NCI-H82 treated with DMSO at 0.1 percent for 48 hours (cell line): Measurements from ENCODE around the gene FBXO2.
"Not testable (repeated sequence)": the region's sequence is repeated elsewhere in the genome, so short reads cannot be mapped to it uniquely, and the experiment has no call there.

ENCODE experiments used
- DNase-seq: peaks from one replicate; lab custom pipeline; 2025; ENCODE audit not compliant: unreplicated experiment; lab: John Stamatoyannopoulos, UW

Gene FBXO2

DNA sequence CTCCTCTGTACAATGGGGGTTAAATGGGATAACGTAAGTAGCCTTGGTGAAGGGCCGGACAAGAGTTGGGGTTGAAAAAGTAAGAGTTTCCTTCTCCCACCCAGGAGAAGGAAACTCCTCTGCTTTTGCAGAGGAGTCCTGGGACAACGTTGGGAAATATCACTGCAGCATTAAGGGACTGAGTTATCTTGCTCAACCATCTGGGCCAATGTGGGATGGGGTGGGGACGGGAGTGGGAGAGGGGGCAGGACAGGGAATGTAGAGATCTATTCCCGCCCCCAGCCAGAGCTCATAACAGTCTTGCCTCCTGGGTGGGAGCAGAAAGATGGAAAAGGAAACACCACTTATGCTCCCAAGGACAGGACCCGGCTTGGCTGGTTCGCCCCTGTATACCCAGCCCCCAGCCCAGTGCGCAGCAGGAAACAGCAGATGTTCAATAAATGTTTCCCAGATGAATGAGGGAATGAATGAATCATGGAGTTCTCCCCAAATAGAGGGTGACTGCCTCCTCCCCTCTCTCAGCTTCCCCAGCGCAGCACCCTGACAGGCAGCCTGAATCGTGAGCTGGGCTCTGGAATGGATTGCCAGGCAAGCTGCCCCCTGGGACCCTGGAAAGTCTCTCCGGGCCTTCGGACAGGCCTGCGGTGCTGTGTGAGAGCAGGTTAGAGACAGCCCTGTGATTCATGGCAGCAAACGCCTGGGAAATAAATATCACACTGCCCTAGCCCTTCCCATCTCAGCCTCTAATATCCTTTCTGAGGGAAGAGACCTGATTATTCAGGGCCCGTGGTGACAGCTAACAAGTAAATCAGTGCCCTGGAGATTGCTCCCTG is 24.8 kb downstream of the FBXO2 start:
- DNase-seq = peak; percentile 25

DNA sequence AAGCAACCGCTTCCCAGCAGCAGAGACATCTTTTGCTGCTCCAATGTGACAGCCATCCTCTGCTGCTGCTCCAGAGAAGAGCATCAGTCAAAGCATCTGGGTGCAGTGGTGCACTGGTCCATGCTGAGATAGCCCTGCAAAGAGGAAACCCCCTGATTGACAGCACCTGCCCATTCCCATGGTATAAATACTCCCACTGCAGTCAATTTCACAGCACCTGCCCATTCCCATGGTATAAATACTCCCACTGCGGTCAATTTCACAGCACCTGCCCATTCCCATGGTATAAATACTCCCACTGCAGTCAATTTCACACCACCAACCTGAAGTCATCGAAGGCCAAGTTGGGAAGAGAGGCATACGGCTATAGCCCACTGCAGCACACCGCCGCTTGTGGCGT is 25.5 kb downstream of the FBXO2 start:
- DNase-seq = no peak

GRCh38 chr1:11626551-11626950 is 27.7 kb downstream of the FBXO2 start:
- no peak for DNase-seq

DNA sequence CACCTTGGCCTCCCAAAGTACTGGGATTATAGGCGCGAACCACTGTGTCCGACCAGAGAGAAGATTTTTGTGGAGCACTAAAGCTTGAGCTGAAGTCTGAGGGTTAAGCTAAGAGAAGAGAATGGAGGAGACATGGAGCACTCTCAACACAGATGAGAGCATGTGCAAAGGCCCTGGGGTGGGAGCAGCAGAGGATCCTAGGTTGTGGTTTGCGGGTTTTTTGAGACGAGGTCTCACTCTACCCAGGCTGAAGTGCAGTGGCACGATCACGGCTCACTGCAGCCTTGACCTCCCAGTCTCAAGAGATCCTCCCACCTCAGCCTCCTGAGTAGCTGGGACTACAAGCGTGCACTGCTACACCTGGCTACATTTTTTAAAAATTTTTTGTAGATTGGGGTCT is 30.5 kb downstream of the FBXO2 start:
- no peak for DNase-seq

DNA sequence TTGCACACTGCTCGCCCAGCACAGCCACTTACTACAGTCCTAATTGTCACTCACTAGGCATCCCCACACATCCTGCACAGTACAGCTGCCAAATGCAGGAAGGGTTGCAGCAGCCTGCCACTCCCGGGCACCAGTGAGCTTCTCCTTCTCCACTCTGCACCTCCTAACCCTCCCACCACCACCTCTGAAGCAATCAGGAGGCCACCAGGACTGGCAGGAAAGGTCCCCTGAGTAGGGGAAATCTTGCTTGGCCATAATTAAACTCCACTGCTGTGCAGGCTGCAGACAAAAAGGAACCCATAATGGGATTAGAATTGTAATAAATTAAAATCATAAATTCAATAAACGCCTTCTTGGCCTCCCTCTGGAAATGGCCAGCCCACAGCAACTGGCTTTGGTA is 31.8 kb downstream of the FBXO2 start:
- DNase-seq = no peak

GRCh38 chr1:11620924-11621323 is 33.3 kb downstream of the FBXO2 start:
- DNase-seq = no peak

GRCh38 chr1:11620405-11620804 is 33.8 kb downstream of the FBXO2 start:
- no peak for DNase-seq

DNA sequence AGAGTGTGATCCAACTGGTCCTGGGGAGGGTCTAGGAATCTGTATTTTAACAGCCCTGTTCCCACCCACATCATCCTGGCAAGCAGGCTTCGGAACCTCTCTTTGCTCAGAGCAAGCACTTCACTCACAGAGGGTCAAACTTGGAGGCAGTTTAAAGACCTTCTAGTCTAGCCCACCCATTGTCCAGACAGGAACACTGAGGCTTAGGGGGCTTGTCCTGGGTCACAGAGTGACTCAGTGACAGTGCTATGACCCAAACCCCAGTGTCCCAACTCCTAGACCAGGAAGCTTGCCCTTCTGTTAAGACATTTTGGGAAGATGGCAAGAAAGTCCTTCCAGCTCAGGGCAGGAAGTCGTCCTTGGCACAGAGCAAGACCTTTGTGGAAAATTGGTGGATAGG is 36.5 kb downstream of the FBXO2 start:
- DNase-seq = no peak

DNA sequence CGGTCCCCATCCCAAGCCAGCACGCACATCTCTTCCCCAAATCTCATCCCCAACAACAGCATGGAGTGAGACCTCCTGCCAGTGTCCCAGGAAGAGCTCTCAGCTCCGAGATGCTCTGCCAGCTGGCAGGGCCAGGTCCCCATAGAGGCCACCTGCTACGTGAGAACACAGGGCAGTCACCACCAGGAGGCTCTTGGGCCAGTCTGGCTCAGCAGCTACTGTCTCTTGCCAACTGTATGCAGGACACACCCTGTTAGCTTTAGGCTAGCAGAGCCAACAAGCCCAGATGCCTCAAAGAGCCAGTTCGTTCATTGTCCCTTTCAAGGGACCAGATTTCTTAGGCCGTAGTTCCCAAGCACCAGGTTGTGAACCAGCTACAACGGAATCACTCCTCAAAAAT is 36.9 kb downstream of the FBXO2 start:
- DNase-seq = no peak

GRCh38 chr1:11616766-11617165 is 37.5 kb downstream of the FBXO2 start:
- no peak for DNase-seq

GRCh38 chr1:11615090-11615489 is 39.1 kb downstream of the FBXO2 start:
- no peak for DNase-seq

GRCh38 chr1:11613347-11613746 is 40.9 kb downstream of the FBXO2 start:
- DNase-seq = no peak

DNA sequence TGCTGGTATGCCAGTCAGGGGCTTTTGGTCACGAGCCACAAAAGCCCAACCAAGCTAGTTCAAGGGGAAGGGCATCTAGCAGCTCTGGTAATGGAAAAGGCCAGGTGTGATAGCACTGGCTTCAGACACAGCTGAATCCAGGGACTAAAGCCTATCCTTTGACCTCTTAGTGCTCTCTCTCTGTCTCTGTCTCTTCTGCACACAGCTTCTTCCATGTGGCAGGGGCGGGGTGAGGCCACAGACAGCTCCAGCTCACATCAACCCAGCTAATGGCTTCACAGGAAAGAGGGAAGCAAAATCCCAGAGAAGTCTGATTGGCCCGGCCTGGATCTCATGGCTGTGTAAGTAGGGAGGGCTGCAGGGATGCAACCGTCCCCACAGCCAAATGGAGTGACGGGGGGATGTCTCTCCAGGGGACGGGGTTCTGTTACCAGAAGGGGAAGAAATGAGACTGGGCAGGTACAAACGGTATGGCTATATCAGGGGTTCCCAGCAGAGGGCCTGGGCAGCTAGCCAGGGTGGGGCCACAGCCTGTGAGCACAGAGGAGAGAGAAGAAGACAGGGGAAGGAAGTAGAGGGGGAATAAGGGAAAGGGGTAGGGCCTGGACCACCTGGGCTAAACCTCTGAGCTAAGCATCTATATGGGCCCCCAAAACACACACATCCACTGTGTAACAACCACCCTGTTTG is 42.4 kb downstream of the FBXO2 start:
- no peak for DNase-seq

DNA sequence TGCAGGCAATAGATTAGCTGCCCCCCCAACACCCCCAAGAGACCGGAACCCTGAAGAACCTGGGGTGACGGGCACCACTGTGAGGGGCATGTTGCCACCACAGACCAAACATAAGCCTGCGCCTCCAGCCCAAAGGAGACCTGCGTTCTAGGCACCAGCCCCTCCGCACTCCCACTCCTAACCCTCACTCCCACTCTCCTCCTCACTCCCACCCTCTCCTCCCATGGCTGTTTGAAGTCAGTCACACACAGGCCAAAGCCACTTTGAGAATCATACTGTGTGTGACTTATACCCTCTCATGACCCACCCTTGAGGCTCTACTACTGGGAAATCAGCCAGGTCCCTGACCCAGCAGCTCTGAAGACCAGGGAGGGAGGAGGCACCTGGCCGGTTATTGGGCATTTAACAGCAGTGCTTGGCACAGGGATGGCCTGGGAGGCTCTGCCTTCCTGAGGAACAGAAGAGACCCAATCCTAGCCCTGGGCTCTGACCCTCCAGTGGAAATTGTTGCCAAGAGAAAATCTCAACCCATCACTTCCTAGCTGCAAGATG is 43.5 kb downstream of the FBXO2 start:
- no peak for DNase-seq

DNA sequence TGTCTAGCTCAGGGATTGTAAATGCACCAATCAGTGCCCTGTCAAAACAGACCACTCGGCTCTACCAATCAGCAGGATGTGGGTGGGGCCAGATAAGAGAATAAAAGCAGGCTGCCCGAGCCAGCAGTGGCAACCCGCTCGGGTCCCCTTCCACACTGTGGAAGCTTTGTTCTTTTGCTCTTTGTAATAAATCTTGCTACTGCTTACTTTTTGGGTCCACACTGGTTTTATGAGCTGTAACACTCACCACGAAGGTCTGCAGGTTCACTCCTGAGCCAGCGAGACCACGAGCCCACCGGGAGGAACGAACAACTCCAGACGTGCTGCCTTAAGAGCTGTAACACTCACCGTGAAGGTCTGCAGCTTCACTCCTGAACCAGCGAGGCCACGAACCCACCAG is 44.9 kb downstream of the FBXO2 start:
- not testable (repeated sequence) for DNase-seq

DNA sequence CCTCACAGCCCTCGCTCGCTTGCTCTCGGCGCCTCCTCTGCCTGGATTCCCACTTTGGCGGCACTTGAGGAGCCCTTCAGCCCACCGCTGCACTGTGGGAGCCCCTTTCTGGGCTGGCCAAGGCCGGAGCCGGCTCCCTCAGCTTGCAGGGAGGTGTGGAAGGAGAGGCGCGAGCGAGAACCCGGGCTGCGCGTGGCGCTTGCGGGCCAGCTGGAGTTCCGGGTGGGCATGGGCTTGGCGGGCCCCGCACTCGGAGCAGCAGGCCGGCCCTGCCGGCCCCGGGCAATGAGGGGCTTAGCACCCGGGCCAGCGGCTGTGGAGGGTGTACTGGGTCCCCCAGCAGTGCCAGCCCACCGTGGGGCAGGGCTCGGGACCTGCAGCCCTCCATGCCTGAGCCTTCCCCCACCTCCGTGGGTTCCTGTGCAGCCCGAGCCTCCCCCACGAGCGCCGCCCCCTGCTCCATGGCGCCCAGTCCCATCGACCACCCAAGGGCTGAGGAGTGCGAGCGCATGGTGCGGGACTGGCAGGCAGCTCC is 45.6 kb downstream of the FBXO2 start:
- not testable (repeated sequence) for DNase-seq

GRCh38 chr1:11606775-11607174 is 47.5 kb downstream of the FBXO2 start:
- DNase-seq = no peak

- no peak for DNase-seq
Measured at GRCh38 chr1:11602981-11603380, 51.2 kb downstream of the FBXO2 start.

GRCh38 chr1:11602424-11602823 is 51.8 kb downstream of the FBXO2 start:
- peak; percentile 30 for DNase-seq

- DNase-seq = no peak
Measured at GRCh38 chr1:11600836-11601235, 53.4 kb downstream of the FBXO2 start.

- DNase-seq = no peak
Measured at GRCh38 chr1:11599891-11600576, 54.2 kb downstream of the FBXO2 start.
